K562 (cell line): ENCODE measurements around the gene MAPT. TPM values are rescaled to one million over a fixed set of nuclear protein-coding genes. Genes with fewer than 3 reads are reported as not detected.

ENCODE experiments used
- ATAC-seq: fragments of 200-7000 bp; cut with Tn5 transposase; 3 replicates; pipeline ENCODE4 v1.9.1; 2020; ENCODE audit warnings: moderate library complexity
- BruUV-seq: library from RNA; stranded (reverse); fragments of 400-500 nt; replicated peaks from 2 replicates; lab custom pipeline; 2021; lab: Mats Ljungman, UMichigan
- CTCF ChIA-PET: fragments of 300-600 bp; formaldehyde crosslinking; extraction: SDS; loops from one replicate; lab custom pipeline; 2021; ENCODE audit warnings: low intra/inter-chr PET ratio; lab: Yijun Ruan, JAX
- POLR2A ChIA-PET: fragments of 300-600, 350-650 bp; sonication (Branson Sonifier 250); formaldehyde crosslinking; extraction: SDS; loops from one replicate; lab custom pipeline; 2021; ENCODE audit warnings: antibody characterized with exemption, inconsistent platforms; lab: Yijun Ruan, JAX
- DNase-seq, 4 experiments: peaks; one replicate each; pipeline versions ENCODE4 v3.0.0 to v3.0.0-alpha.2; 2011 to 2018; ENCODE audit warnings: low spot score in 3 of 4, mixed read lengths in 3 of 4; ENCODE audit errors: extremely low read depth in 1 of 4
- FAIRE-seq: peaks from 2 replicates; lab custom pipeline; 2011; peaks lifted over from hg19 to GRCh38; lab: Jason Lieb, UNC
- H2AFZ ChIP-seq: 2 replicates; pipeline ENCODE4 v1.6.0; 2011; ENCODE audit warnings: low read depth, low read length, control low read depth, inconsistent platforms
- H3K27ac ChIP-seq: fragments of 200-600 bp; 3 replicates; pipeline ENCODE4 v1.8.0; 2011; ENCODE audit warnings: low read depth, mild to moderate bottlenecking, control low read depth, inconsistent platforms, low read length, moderate library complexity, mixed read lengths; ENCODE audit errors: extremely low read depth
- H3K27me3 ChIP-seq, 2 experiments: fragments of 300-600 bp in 1 of 2; 2 replicates in 1 of 2; 3 replicates in 1 of 2; pipeline versions ENCODE4 v1.6.0 to v1.8.0; 2011; ENCODE audit warnings: inconsistent platforms in 2 of 2, low read length in 2 of 2, mild to moderate bottlenecking in 1 of 2, mixed read lengths in 1 of 2, moderate library complexity in 1 of 2; ENCODE audit not compliant: control insufficient read depth in 2 of 2, insufficient read depth in 2 of 2
- H3K36me3 ChIP-seq: fragments of 300-600 bp; 3 replicates; pipeline ENCODE4 v1.8.0; 2011; ENCODE audit warnings: mild to moderate bottlenecking, low read length, inconsistent platforms; ENCODE audit not compliant: control insufficient read depth, insufficient read depth
- H3K4me1 ChIP-seq, 2 experiments: fragments of 200-600 bp in 1 of 2; replicated peaks in 1 of 2; 2 replicates in 1 of 2; 3 replicates in 1 of 2; pipeline versions ENCODE4 v1.5.1 to v1.8.0; 2011; ENCODE audit warnings: inconsistent platforms in 2 of 2, low read length in 2 of 2, mild to moderate bottlenecking in 1 of 2, mixed read lengths in 1 of 2, moderate library complexity in 1 of 2; ENCODE audit not compliant: control insufficient read depth in 2 of 2, insufficient read depth in 2 of 2
- H3K4me2 ChIP-seq: 2 replicates; pipeline ENCODE4 v1.6.1; 2011; ENCODE audit warnings: low read length, control low read depth, inconsistent platforms, mixed read lengths; ENCODE audit not compliant: insufficient read depth
- H3K4me3 ChIP-seq: fragments of 200-600 bp; sonication (generic), shearing (Covaris generic); 2 replicates; pipeline ENCODE4 v1.5.1; 2016; ENCODE audit warnings: control low read depth, inconsistent platforms
- H3K79me2 ChIP-seq: fragments of 200-600 bp; 3 replicates; pipeline ENCODE4 v1.8.0; 2011; ENCODE audit warnings: low read length, inconsistent platforms; ENCODE audit not compliant: control insufficient read depth, insufficient read depth
- H3K9ac ChIP-seq, 2 experiments: 2 replicates each; pipeline versions ENCODE4 v1.6.0 to v1.6.1; 2011; ENCODE audit warnings: low read depth in 2 of 2, low read length in 2 of 2, control low read depth in 1 of 2, inconsistent platforms in 1 of 2, mild to moderate bottlenecking in 1 of 2, mixed read lengths in 1 of 2; ENCODE audit not compliant: insufficient read depth in 1 of 2
- H3K9me1 ChIP-seq: one replicate; pipeline ENCODE4 v1.6.0; 2011; ENCODE audit warnings: inconsistent platforms, mild to moderate bottlenecking, low read length, moderate library complexity; ENCODE audit not compliant: control insufficient read depth, insufficient read depth
- H3K9me3 ChIP-seq: replicated peaks from 2 replicates; pipeline ENCODE4 v1.5.1; 2011; ENCODE audit warnings: low read depth, low read length, inconsistent platforms; ENCODE audit not compliant: control insufficient read depth, insufficient read depth
- H4K20me1 ChIP-seq: replicated peaks from 2 replicates; pipeline ENCODE4 v1.6.1; 2011; ENCODE audit warnings: low read length, inconsistent platforms, mixed read lengths; ENCODE audit not compliant: control insufficient read depth, insufficient read depth
- ATF3 ChIP-seq, 2 experiments: fragments of 450-650 bp in 1 of 2; sonication (generic) in 1 of 2; formaldehyde crosslinking in 1 of 2; IDR thresholded peaks in 1 of 2; conservative IDR thresholded peaks in 1 of 2; 2 replicates each; pipeline versions ENCODE4 v1.6.1 to v1.8.1; 2016 to 2023; ENCODE audit warnings: mild to moderate bottlenecking in 2 of 2, moderate library complexity in 2 of 2, inconsistent platforms in 1 of 2, missing genetic modification reagents in 1 of 2
- CBFA2T3 ChIP-seq: fragments of 450-650 bp; IDR thresholded peaks from 2 replicates; pipeline ENCODE4 v1.6.1; 2017
- FOXA3 ChIP-seq, 2 experiments: fragments of 450-650 bp in 1 of 2; sonication (generic) in 1 of 2; formaldehyde crosslinking; IDR thresholded peaks in 1 of 2; conservative IDR thresholded peaks in 1 of 2; 2 replicates each; pipeline versions ENCODE4 v1.4.0 to v1.8.0; 2020 to 2022; ENCODE audit warnings: mild to moderate bottlenecking in 2 of 2, missing genetic modification reagents in 1 of 2
- FOXP4 ChIP-seq: sonication (generic); formaldehyde crosslinking; IDR thresholded peaks from 2 replicates; pipeline ENCODE4 v1.8.0; 2022; ENCODE audit warnings: mild to moderate bottlenecking, missing genetic modification reagents, borderline replicate concordance
- KDM1A ChIP-seq, 2 experiments: fragments of 450-650 bp; IDR thresholded peaks; 2 replicates each; pipeline ENCODE4 v1.6.1; 2016; ENCODE audit warnings: mild to moderate bottlenecking in 2 of 2
- STAG1 ChIP-seq: sonication (generic); formaldehyde crosslinking; IDR thresholded peaks from 2 replicates; pipeline ENCODE4 v1.5.0; 2020; ENCODE audit warnings: missing genetic modification reagents, borderline replicate concordance
- ZNF12 ChIP-seq: sonication (generic); formaldehyde crosslinking; IDR thresholded peaks from 2 replicates; pipeline ENCODE4 v1.4.0; 2020; ENCODE audit warnings: mild to moderate bottlenecking, missing genetic modification reagents
- ZNF695 ChIP-seq: fragments of 450-650 bp; formaldehyde crosslinking; IDR thresholded peaks from 2 replicates; pipeline ENCODE4 v1.4.0; 2020; ENCODE audit warnings: mild to moderate bottlenecking, moderate library complexity
- WGBS: fragments of 100-300 bp; shearing (Covaris generic); methylation state at CpG from one replicate; pipeline ENCODE4 v1.1.6; 2016; ENCODE audit warnings: low coverage, mixed read lengths; ENCODE audit not compliant: insufficient coverage; ENCODE audit errors: missing lambda C conversion rate; 5-methylcytosine and 5-hydroxymethylcytosine counted together
- in situ Hi-C: fragments of 300-500 bp; cut with MboI; formaldehyde crosslinking; loops from 4 replicates; pipeline ENCODE4 v1.15.0; 2018; ENCODE audit warnings: inconsistent platforms, mixed read lengths
- intact Hi-C: fragments of 100-400 bp; cut with micrococcal nuclease; formaldehyde crosslinking; loops from 2 replicates; pipeline ENCODE4 v1.14.2; 2022
- polyA plus RNA-seq, 8 experiments: library from polyadenylated mRNA; depleted of rRNA in 4 of 8; stranded (reverse) in 5 of 8; unstranded in 3 of 8; fragments of >200 nt; fragmentation: Nextera tagmentation in 2 of 8; fragmentation: Illumina TruSeq in 1 of 8; extraction: Ambion mirVana in 2 of 8; extraction: Trizol in 1 of 8; gene quantifications; 2 replicates each; pipeline versions ENCODE4 v1.2.1 to v1.2.3, GENCODE V29; 2011 to 2014; ENCODE audit warnings: inconsistent platforms in 1 of 8, missing spikeins in 1 of 8
- total RNA-seq, 7 experiments: library from RNA; depleted of rRNA in 6 of 7; stranded (reverse); fragments of >200 nt in 6 of 7; fragmentation: Illumina TruSeq in 2 of 7; extraction: Trizol in 2 of 7; gene quantifications; 2 replicates each; pipeline versions ENCODE4 v1.2.1 to v1.2.3, GENCODE V29; 2011 to 2021; ENCODE audit warnings: low replicate concordance in 1 of 7
- TF ChIP-seq, protein P1 (sequence below): fragments of 250-450 bp; sonication (Bioruptor Pico); IDR thresholded peaks from 2 replicates; pipeline ENCODE4 v1.5.1; 2021; ENCODE audit warnings: mild to moderate bottlenecking

Gene MAPT
- total and polyA plus RNA-seq, 9 of the 15 experiments (the other 6 are each of a cell fraction or from before 2014, with no cell fraction given) = 0.04 to 1.1 (median 0.36) TPM

GRCh38 chr17:46038937-46039336, 144.6 kb downstream of the MAPT start:
- CTCF ChIA-PET = no interaction called here
- no peaks in the 10 kb centered on the region for H4K20me1 ChIP-seq
- no peak overlapping the region for H3K9ac ChIP-seq
- FAIRE-seq (no peak), DNase-seq (no peak), ATAC-seq (no peak)
- no TSS peak for BruUV-seq
- WGBS = 93% methylated on average over 10 of the region's 12 CpGs
- TF ChIP-seq FOXA3 (CRISPR knock-in tag; conservative IDR thresholded peaks at IDR 0.05 in 1 of 2, IDR thresholded peaks at IDR 0.05 in 1 of 2) (no peak), ZNF695 (CRISPR knock-in tag) (no peak), STAG1 (no peak)
- no peak overlapping the region for H3K4me2 ChIP-seq
- no peaks in the 10 kb centered on the region for H3K9me3 ChIP-seq
- no peak overlapping the region for H3K4me3 ChIP-seq
- POLR2A ChIA-PET = interaction anchor here (0.8 to 1.5 kb wide), 5 partner anchors 11 to 152 kb away, joined by 3 to 4 read pairs (median 3); no protein-coding TSS in a partner anchor
- no peaks in the 10 kb centered on the region; a peak in 1 of 5 replicates for H3K27me3 ChIP-seq
- no peak overlapping the region for H2AFZ ChIP-seq
- no peak overlapping the region for H3K27ac ChIP-seq
- 0 out of 5 replicates have a peak, but pooled peaks cover 0 to under 1% of the 10 kb centered on the region in 2 experiments for H3K4me1 ChIP-seq
- in situ Hi-C loops = no loop called here
- intact Hi-C loops = no loop called here
- H3K9me1 ChIP-seq = no peaks in the 10 kb centered on the region
- peaks cover 7% of the 10 kb centered on the region; the same call in 1 of the 3 replicates for H3K79me2 ChIP-seq
- H3K36me3 ChIP-seq = peaks cover 97% of the 10 kb centered on the region

GRCh38 chr17:46039592-46040186, 145.3 kb downstream of the MAPT start:
- Histone ChIP-seq H4K20me1 (no peaks in the 10 kb centered on the region), H3K9ac (no peak overlapping the region), H3K9me1 (no peaks in the 10 kb centered on the region), H3K79me2 (peaks cover 10% of the 10 kb centered on the region; the same call in 2 of the 3 replicates), H3K4me2 (no peak overlapping the region), H3K9me3 (no peaks in the 10 kb centered on the region), H3K27ac (no peak overlapping the region), H3K4me1 (peaks cover 0 to 5% of the 10 kb centered on the region in 2 experiments; a peak in 2 of 5 replicates), H2AFZ (no peak overlapping the region), H3K36me3 (peaks cover 96% of the 10 kb centered on the region), H3K4me3 (no peak overlapping the region), H3K27me3 (no peaks in the 10 kb centered on the region; a peak in 1 of 5 replicates)
- peak in 1 of 4 experiments; percentile 22 for DNase-seq
- ATAC-seq = no peak
- ChIA-PET CTCF (interaction anchor here (0.7 kb wide), 1 partner anchor 10 kb away, joined by 3 read pairs; no protein-coding TSS in a partner anchor), POLR2A (interaction anchor here (0.8 to 1.5 kb wide), 4 partner anchors 11 to 152 kb away, joined by 3 to 4 read pairs (median 4); no protein-coding TSS in a partner anchor)
- WGBS = 59% methylated on average over 5 of the region's 5 CpGs
- FAIRE-seq = no peak
- intact Hi-C loops = no loop called here
- in situ Hi-C loops = no loop called here
- BruUV-seq = no TSS peak
- TF ChIP-seq CBFA2T3 (peak; percentile 55), KDM1A (IDR thresholded peaks at IDR 0.05) (peak; percentile 62 to 79), ZNF12 (no peak), ATF3 (IDR thresholded peaks at IDR 0.05) (no peak), ATF3 (CRISPR knock-in tag; conservative IDR thresholded peaks at IDR 0.05) (no peak), FOXP4 (CRISPR knock-in tag) (no peak)
- TF ChIP-seq, protein P1, sequence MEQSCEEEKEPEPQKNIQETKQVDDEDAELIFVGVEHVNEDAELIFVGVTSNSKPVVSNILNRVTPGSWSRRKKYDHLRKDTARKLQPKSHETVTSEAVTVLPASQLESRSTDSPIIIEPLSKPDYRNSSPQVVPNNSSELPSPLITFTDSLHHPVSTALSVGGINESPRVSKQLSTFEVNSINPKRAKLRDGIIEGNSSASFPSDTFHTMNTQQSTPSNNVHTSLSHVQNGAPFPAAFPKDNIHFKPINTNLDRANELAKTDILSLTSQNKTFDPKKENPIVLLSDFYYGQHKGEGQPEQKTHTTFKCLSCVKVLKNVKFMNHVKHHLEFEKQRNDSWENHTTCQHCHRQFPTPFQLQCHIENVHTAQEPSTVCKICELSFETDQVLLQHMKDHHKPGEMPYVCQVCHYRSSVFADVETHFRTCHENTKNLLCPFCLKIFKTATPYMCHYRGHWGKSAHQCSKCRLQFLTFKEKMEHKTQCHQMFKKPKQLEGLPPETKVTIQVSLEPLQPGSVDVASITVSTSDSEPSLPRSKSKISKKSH (CRISPR knock-in tag) = no peak
